Cerebellar cortex (tissue), 1 donor: ENCODE measurements around the gene FBXO28.
"Not testable (repeated sequence)": the region's sequence is repeated elsewhere in the genome, so short reads cannot be mapped to it uniquely, and the experiment has no call there.

Source experiments
- DNase-seq: peaks from one replicate; pipeline ENCODE4 v3.0.0-alpha.2; 2015; ENCODE audit warnings: low spot score

Gene FBXO28

GRCh38 chr1:224188286-224188685, 74.4 kb downstream of the FBXO28 start:
- no peak for DNase-seq

GRCh38 chr1:224189561-224189960, 75.7 kb downstream of the FBXO28 start:
- no peak for DNase-seq

- no peak for DNase-seq
Measured at GRCh38 chr1:224192082-224192788, 78.3 kb downstream of the FBXO28 start.

GRCh38 chr1:224193319-224193966, 79.5 kb downstream of the FBXO28 start:
- no peak for DNase-seq

GRCh38 chr1:224196813-224197600, 83.1 kb downstream of the FBXO28 start:
- DNase-seq, result no peak

GRCh38 chr1:224198572-224198971, 84.7 kb downstream of the FBXO28 start:
- DNase-seq, result no peak

GRCh38 chr1:224199679-224200078, 85.8 kb downstream of the FBXO28 start:
- peak; percentile 39 for DNase-seq

GRCh38 chr1:224201383-224201782, 87.5 kb downstream of the FBXO28 start:
- no peak for DNase-seq

- no peak for DNase-seq
Measured at GRCh38 chr1:224201853-224202252, 87.9 kb downstream of the FBXO28 start.

- no peak for DNase-seq
Measured at GRCh38 chr1:224203243-224204016, 89.5 kb downstream of the FBXO28 start.

GRCh38 chr1:224205438-224205840, 91.5 kb downstream of the FBXO28 start:
- DNase-seq, result no peak

GRCh38 chr1:224205931-224206538, 92.1 kb downstream of the FBXO28 start:
- not testable (repeated sequence) for DNase-seq

GRCh38 chr1:224211206-224211962, 97.5 kb downstream of the FBXO28 start:
- DNase-seq, result peak; percentile 48
